ENCODE results near the gene PARD3. TPM values are rescaled to one million over a fixed set of nuclear protein-coding genes. Genes with fewer than 3 reads are reported as not detected.

PARD3 gene
- total RNA-seq, 1 experiment from 2014 or later: 46.3 TPM

- Histone ChIP-seq H3K27ac (ENCODE audit: low read depth, low read length) (no peak overlapping the region), H2AFZ (ENCODE audit: low read depth, low read length, poor library complexity, severe bottlenecking) (no peak overlapping the region), H3K79me2 (ENCODE audit: insufficient read depth, low read length) (peaks cover 84% of the 10 kb centered on the region), H3K9ac (ENCODE audit: low read length) (no peak overlapping the region), H3K4me2 (ENCODE audit: low read length) (no peak overlapping the region), H3K9me2 (ENCODE audit: insufficient read depth) (no peaks in the 10 kb centered on the region), H3K27me3 (ENCODE audit: insufficient read depth, low read length) (no peaks in the 10 kb centered on the region), H3K9me3 (ENCODE audit: control insufficient read depth in 1 of 2, insufficient read depth in 1 of 2, low read depth in 1 of 2, low read length in 2 of 2) (no peaks in the 10 kb centered on the region), H4K20me1 (ENCODE audit: insufficient read depth) (peaks cover 5% of the 10 kb centered on the region; the same call in 1 of the 2 replicates), H3K4me1 (ENCODE audit: control insufficient read depth in 1 of 2, insufficient read depth in 2 of 2, low read length in 2 of 2) (peaks cover 25 to 28% of the 10 kb centered on the region in 2 experiments), H3K4me3 (replicated peaks in 1 of 2; ENCODE audit: low read depth in 1 of 2, low read length in 2 of 2) (no peak overlapping the region), H3K36me3 (ENCODE audit: control insufficient read depth in 1 of 2, insufficient read depth in 2 of 2, low read length in 2 of 2) (no peaks in the 10 kb centered on the region)
- ChIA-PET POLR2A (no interaction called here), RAD21 (ENCODE audit: low non-redundant PET in 1 of 2, low total read pairs in 2 of 2, uncharacterized antibody in 2 of 2, unreplicated experiment in 2 of 2) (no interaction called here), CTCF (no interaction called here)
- TF ChIP-seq POLR2A (IDR thresholded peaks at IDR 0.05; ENCODE audit: borderline replicate concordance, extremely low read depth, insufficient read depth, insufficient read length) (no peak), SP1 (IDR thresholded peaks at IDR 0.05; ENCODE audit: low read depth) (no peak), POLR2AphosphoS5 (IDR thresholded peaks at IDR 0.05; ENCODE audit: low read depth, low read length) (no peak), EZH2 (IDR thresholded peaks at IDR 0.05) (no peak), REST (IDR thresholded peaks at IDR 0.05; ENCODE audit: low read depth) (no peak), JUND (IDR thresholded peaks at IDR 0.05) (no peak), ATF3 (IDR thresholded peaks at IDR 0.05) (no peak), YY1 (IDR thresholded peaks at IDR 0.05; ENCODE audit: extremely low read depth, insufficient replicate concordance, low read depth, low read length) (no peak), ELF1 (IDR thresholded peaks at IDR 0.05; ENCODE audit: borderline replicate concordance, low read depth) (no peak), ZFX (IDR thresholded peaks at IDR 0.05) (no peak), ZNF274 (IDR thresholded peaks at IDR 0.05; ENCODE audit: low read depth, low read length) (no peak), EZH2phosphoT487 (IDR thresholded peaks at IDR 0.05; ENCODE audit: borderline replicate concordance) (no peak), EGR1 (IDR thresholded peaks at IDR 0.05; ENCODE audit: low read depth) (no peak)
- TF ChIP-seq, protein P1, sequence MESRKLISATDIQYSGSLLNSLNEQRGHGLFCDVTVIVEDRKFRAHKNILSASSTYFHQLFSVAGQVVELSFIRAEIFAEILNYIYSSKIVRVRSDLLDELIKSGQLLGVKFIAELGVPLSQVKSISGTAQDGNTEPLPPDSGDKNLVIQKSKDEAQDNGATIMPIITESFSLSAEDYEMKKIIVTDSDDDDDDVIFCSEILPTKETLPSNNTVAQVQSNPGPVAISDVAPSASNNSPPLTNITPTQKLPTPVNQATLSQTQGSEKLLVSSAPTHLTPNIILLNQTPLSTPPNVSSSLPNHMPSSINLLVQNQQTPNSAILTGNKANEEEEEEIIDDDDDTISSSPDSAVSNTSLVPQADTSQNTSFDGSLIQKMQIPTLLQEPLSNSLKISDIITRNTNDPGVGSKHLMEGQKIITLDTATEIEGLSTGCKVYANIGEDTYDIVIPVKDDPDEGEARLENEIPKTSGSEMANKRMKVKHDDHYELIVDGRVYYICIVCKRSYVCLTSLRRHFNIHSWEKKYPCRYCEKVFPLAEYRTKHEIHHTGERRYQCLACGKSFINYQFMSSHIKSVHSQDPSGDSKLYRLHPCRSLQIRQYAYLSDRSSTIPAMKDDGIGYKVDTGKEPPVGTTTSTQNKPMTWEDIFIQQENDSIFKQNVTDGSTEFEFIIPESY (IDR thresholded peaks at IDR 0.05; ENCODE audit: extremely low read depth, insufficient replicate concordance, low read length): no peak
- TF ChIP-seq, protein P2, sequence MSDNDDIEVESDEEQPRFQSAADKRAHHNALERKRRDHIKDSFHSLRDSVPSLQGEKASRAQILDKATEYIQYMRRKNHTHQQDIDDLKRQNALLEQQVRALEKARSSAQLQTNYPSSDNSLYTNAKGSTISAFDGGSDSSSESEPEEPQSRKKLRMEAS (IDR thresholded peaks at IDR 0.05): no peak
- ATAC-seq (no peak), DNase-seq (ENCODE audit: low read depth, low spot score) (no peak)
- intact Hi-C loops (cut with micrococcal nuclease): no loop called here
- no TSS peak for BruUV-seq (replicated peaks)
Measured at GRCh38 chr10:34808336-34808735, 6.8 kb downstream of the PARD3 start.

Measured in HCT116 (cell line).